Endothelial cell of umbilical vein (primary cell): Measurements from ENCODE around the gene TBX15. TPM values are rescaled to one million over a fixed set of nuclear protein-coding genes. Genes with fewer than 3 reads are reported as not detected.

ENCODE experiments used
- BruUV-seq: library from RNA; stranded (reverse); fragments of 400-500 nt; replicated peaks from 2 replicates; lab custom pipeline; 2021; lab: Mats Ljungman, UMichigan
- CTCF ChIA-PET: fragments of 300-600, 350-600 bp; sonication (Branson Sonifier 250); formaldehyde crosslinking; loops from one replicate; lab custom pipeline; 2021; ENCODE audit warnings: antibody characterized with exemption, inconsistent platforms; lab: Charles Lee
- POLR2A ChIA-PET: fragments of 300-600, 350-600 bp; sonication (Branson Sonifier 250); formaldehyde crosslinking; loops from one replicate; lab custom pipeline; 2021; ENCODE audit warnings: antibody characterized with exemption, inconsistent platforms; lab: Charles Lee
- DNase-seq: peaks from one replicate; pipeline ENCODE4 v3.0.0-alpha.2; 2011; ENCODE audit warnings: low read depth, low spot score
- FAIRE-seq: peaks from 2 replicates; lab custom pipeline; 2011; peaks lifted over from hg19 to GRCh38; lab: Jason Lieb, UNC
- H2AFZ ChIP-seq: 2 replicates; pipeline ENCODE4 v1.6.0; 2012; ENCODE audit warnings: low read depth, low read length, control low read depth, inconsistent platforms
- H3K27ac ChIP-seq: 2 replicates; pipeline ENCODE4 v1.5.1; 2011; ENCODE audit warnings: low read depth, mild to moderate bottlenecking, control low read depth, low read length, moderate library complexity; ENCODE audit not compliant: insufficient read depth
- H3K27me3 ChIP-seq, 2 experiments: 2 replicates each; pipeline versions ENCODE4 v1.6.0 to v1.6.1; 2011; ENCODE audit warnings: low read length in 2 of 2, mixed read lengths in 1 of 2; ENCODE audit not compliant: control insufficient read depth in 2 of 2, insufficient read depth in 2 of 2
- H3K36me3 ChIP-seq, 2 experiments: 2 replicates in 1 of 2; 3 replicates in 1 of 2; pipeline ENCODE4 v1.5.1; 2011; ENCODE audit warnings: low read length in 2 of 2, mild to moderate bottlenecking in 1 of 2, moderate library complexity in 1 of 2; ENCODE audit not compliant: control insufficient read depth in 2 of 2, insufficient read depth in 2 of 2; ENCODE audit errors: extremely low read depth in 1 of 2
- H3K4me1 ChIP-seq: 3 replicates; pipeline ENCODE4 v1.5.1; 2011; ENCODE audit warnings: mild to moderate bottlenecking, low read length; ENCODE audit not compliant: control insufficient read depth, insufficient read depth; ENCODE audit errors: extremely low read depth
- H3K4me2 ChIP-seq: 2 replicates; pipeline ENCODE4 v1.6.1; 2011; ENCODE audit warnings: low read length, control low read depth, mixed read lengths; ENCODE audit not compliant: insufficient read depth
- H3K4me3 ChIP-seq, 3 experiments: fragments of 200-600 bp in 1 of 3; sonication (generic), shearing (Covaris generic) in 1 of 3; replicated peaks in 1 of 3; 2 replicates each; pipeline ENCODE4 v1.5.1; 2011 to 2016; ENCODE audit warnings: control low read depth in 3 of 3, low read length in 3 of 3, mild to moderate bottlenecking in 2 of 3, inconsistent platforms in 1 of 3, low read depth in 1 of 3, moderate library complexity in 1 of 3; ENCODE audit not compliant: insufficient read depth in 1 of 3
- H3K79me2 ChIP-seq: 2 replicates; pipeline ENCODE4 v1.6.0; 2012; ENCODE audit warnings: low read length, inconsistent platforms; ENCODE audit not compliant: control insufficient read depth, insufficient read depth
- H3K9ac ChIP-seq: replicated peaks from 2 replicates; pipeline ENCODE3; 2011; ENCODE audit warnings: low read length, control low read depth; ENCODE audit not compliant: insufficient read depth; ENCODE audit errors: extremely low read depth
- H3K9me1 ChIP-seq: replicated peaks from 3 replicates; pipeline ENCODE4 v1.6.0; 2011; ENCODE audit warnings: mild to moderate bottlenecking, low read length; ENCODE audit not compliant: control insufficient read depth, insufficient read depth; ENCODE audit errors: extremely low read depth
- H3K9me3 ChIP-seq: replicated peaks from 2 replicates; pipeline ENCODE4 v1.5.1; 2012; ENCODE audit warnings: low read length, inconsistent platforms; ENCODE audit not compliant: control insufficient read depth, insufficient read depth
- H4K20me1 ChIP-seq: replicated peaks from 2 replicates; pipeline ENCODE3; 2011; ENCODE audit warnings: mild to moderate bottlenecking, low read length; ENCODE audit not compliant: control insufficient read depth, insufficient read depth; ENCODE audit errors: extremely low read depth
- EZH2 ChIP-seq: IDR thresholded peaks from 2 replicates; pipeline ENCODE4 v1.6.1; 2012; ENCODE audit warnings: borderline replicate concordance, low read depth, mild to moderate bottlenecking, moderate library complexity, low read length, inconsistent platforms; ENCODE audit not compliant: severe bottlenecking
- FOS ChIP-seq: IDR thresholded peaks from 2 replicates; pipeline ENCODE4 v1.6.1; 2011; ENCODE audit warnings: mild to moderate bottlenecking, low read length, moderate library complexity, borderline replicate concordance; ENCODE audit not compliant: insufficient read depth
- GATA2 ChIP-seq: IDR thresholded peaks from 2 replicates; pipeline ENCODE4 v1.7.0; 2011; ENCODE audit warnings: low read depth, mild to moderate bottlenecking, moderate library complexity, mixed read lengths, low read length; ENCODE audit not compliant: insufficient read length, insufficient read depth
- JUN ChIP-seq: IDR thresholded peaks from 2 replicates; pipeline ENCODE4 v1.6.1; 2011; ENCODE audit warnings: borderline replicate concordance, low read depth; ENCODE audit not compliant: insufficient read length, insufficient read depth
- MYC ChIP-seq: IDR thresholded peaks from one replicate; pipeline ENCODE4 v1.6.1; 2011; ENCODE audit warnings: mild to moderate bottlenecking, low read depth, low read length
- POLR2A ChIP-seq: IDR thresholded peaks from 2 replicates; pipeline ENCODE4 v1.6.1; 2012; ENCODE audit warnings: low read depth, mild to moderate bottlenecking, control low read depth, low read length
- POLR2AphosphoS5 ChIP-seq: IDR thresholded peaks from 2 replicates; pipeline ENCODE4 v1.6.1; 2012; ENCODE audit warnings: low read depth, mild to moderate bottlenecking, control low read depth, low read length, moderate library complexity; ENCODE audit not compliant: insufficient read depth
- dilution Hi-C: fragments of 300-500 bp; cut with MboI; formaldehyde crosslinking; loops from one replicate; pipeline ENCODE4 v1.15.0; 2019; ENCODE audit warnings: low sequenced_read_pairs; ENCODE audit not compliant: extremely low pct_ligation_motif_present
- intact Hi-C: fragments of 100-400 bp; cut with micrococcal nuclease; formaldehyde crosslinking; loops from one replicate; pipeline ENCODE4 v1.10.0; 2022
- polyA plus RNA-seq, 4 experiments: library from polyadenylated mRNA; depleted of rRNA in 3 of 4; stranded (reverse) in 3 of 4; unstranded in 1 of 4; fragments of >200 nt; gene quantifications; 2 replicates each; pipeline versions ENCODE4 v1.2.1 to v1.2.3, GENCODE V29; 2011 to 2012; ENCODE audit warnings: missing spikeins in 1 of 4
- total RNA-seq: library from RNA; stranded (reverse); gene quantifications from 2 replicates; pipeline ENCODE4 v1.2.3, GENCODE V29; 2021
- TF ChIP-seq, protein P1 (sequence below): IDR thresholded peaks from 2 replicates; pipeline ENCODE4 v1.6.1; 2011; ENCODE audit not compliant: insufficient read depth, insufficient read length
- TF ChIP-seq, protein P2 (sequence below), 2 donors: IDR thresholded peaks; 1 replicate in 1 of 2; 2 replicates in 1 of 2; pipeline ENCODE4 v1.5.1; 2011; ENCODE audit warnings: low read length in 2 of 2, mild to moderate bottlenecking in 2 of 2, moderate library complexity in 2 of 2, control low read depth in 1 of 2, inconsistent platforms in 1 of 2, low read depth in 1 of 2; ENCODE audit not compliant: insufficient read depth in 1 of 2; ENCODE audit errors: extremely low read depth in 1 of 2

Gene TBX15
- total and polyA plus RNA-seq, 2 donors (not counting 3 experiments of a cell fraction or from before 2014, with no cell fraction given) = 0.01 TPM; not detected in 1

DNA sequence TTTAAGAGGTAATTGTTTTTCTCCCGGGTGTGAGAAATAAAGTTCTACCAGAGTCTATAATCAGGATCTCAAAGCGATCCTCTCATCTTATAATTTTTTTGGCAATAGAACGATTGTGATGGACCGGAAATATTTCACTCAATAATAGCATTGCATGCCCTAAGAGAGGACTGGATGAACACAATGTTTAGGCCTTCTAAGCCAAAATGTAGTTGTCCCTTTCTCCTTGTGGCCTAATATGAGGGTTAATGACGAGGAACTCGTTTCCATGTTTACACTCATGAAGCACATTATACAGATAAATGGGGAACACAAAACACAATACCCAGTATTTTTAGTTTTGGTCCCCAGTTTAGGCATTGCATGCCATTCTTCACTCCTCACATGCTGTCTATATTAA, 5.9 kb downstream of the TBX15 start:
- no peak for FAIRE-seq
- Histone ChIP-seq H2AFZ (no peak overlapping the region), H3K4me1 (no peaks in the 10 kb centered on the region), H3K9ac (no peak overlapping the region), H4K20me1 (no peaks in the 10 kb centered on the region), H3K4me2 (no peak overlapping the region), H3K4me3 (no peak overlapping the region), H3K36me3 (no peaks in the 10 kb centered on the region), H3K27me3 (peaks cover 84 to 100% of the 10 kb centered on the region in 2 experiments), H3K79me2 (no peaks in the 10 kb centered on the region), H3K9me1 (no peaks in the 10 kb centered on the region), H3K27ac (no peak overlapping the region), H3K9me3 (no peaks in the 10 kb centered on the region)
- dilution Hi-C loops = no loop called here
- intact Hi-C loops = no loop called here
- DNase-seq = no peak
- ChIA-PET CTCF (no interaction called here), POLR2A (no interaction called here)
- TF ChIP-seq JUN (no peak), MYC (no peak), GATA2 (no peak), POLR2AphosphoS5 (no peak), EZH2 (no peak), FOS (no peak), POLR2A (no peak)
- TF ChIP-seq, protein P1, sequence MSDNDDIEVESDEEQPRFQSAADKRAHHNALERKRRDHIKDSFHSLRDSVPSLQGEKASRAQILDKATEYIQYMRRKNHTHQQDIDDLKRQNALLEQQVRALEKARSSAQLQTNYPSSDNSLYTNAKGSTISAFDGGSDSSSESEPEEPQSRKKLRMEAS = no peak
- TF ChIP-seq, protein P2, sequence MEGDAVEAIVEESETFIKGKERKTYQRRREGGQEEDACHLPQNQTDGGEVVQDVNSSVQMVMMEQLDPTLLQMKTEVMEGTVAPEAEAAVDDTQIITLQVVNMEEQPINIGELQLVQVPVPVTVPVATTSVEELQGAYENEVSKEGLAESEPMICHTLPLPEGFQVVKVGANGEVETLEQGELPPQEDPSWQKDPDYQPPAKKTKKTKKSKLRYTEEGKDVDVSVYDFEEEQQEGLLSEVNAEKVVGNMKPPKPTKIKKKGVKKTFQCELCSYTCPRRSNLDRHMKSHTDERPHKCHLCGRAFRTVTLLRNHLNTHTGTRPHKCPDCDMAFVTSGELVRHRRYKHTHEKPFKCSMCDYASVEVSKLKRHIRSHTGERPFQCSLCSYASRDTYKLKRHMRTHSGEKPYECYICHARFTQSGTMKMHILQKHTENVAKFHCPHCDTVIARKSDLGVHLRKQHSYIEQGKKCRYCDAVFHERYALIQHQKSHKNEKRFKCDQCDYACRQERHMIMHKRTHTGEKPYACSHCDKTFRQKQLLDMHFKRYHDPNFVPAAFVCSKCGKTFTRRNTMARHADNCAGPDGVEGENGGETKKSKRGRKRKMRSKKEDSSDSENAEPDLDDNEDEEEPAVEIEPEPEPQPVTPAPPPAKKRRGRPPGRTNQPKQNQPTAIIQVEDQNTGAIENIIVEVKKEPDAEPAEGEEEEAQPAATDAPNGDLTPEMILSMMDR (IDR thresholded peaks at IDR 0.05; ENCODE audit: extremely low read depth in 1 of 2, insufficient read depth in 1 of 2, low read depth in 1 of 2, low read length in 2 of 2) = no peak
- no TSS peak for BruUV-seq
